ENCODE data around the gene WFDC11.

Gene WFDC11

GRCh38 chr20:45629496-45630100 lies 40.4 kb downstream of the WFDC11 start, which contains the start of gene WFDC10A:
Gene WFDC10A (plus strand): TSS chr20:45629739. CDS start chr20:45629814, 75 bp downstream.
- Histone ChIP-seq H3K36me3 (ENCODE audit: control insufficient read depth, insufficient read depth, low read length) (no peaks in the 10 kb centered on the region), H3K27me3 (replicated peaks; ENCODE audit: control insufficient read depth, insufficient read depth, low read length) (no peaks in the 10 kb centered on the region; the same call in 1 of the 2 replicates), H3K4me3 (replicated peaks; ENCODE audit: low read depth, low read length) (no peak within 1 kb of the TSS)
- peak; percentile 87 for TF ChIP-seq CTCF (IDR thresholded peaks at IDR 0.05; ENCODE audit: insufficient read depth, low read length, poor library complexity, severe bottlenecking)
- DNase-seq (ENCODE audit: extremely low read depth, insufficient read length): no peak

- TF ChIP-seq CTCF (IDR thresholded peaks at IDR 0.05; ENCODE audit: insufficient read depth, low read length, poor library complexity, severe bottlenecking): no peak
- Histone ChIP-seq H3K36me3 (ENCODE audit: control insufficient read depth, insufficient read depth, low read length) (no peaks in the 10 kb centered on the region), H3K4me3 (replicated peaks; ENCODE audit: low read depth, low read length) (no peak overlapping the region), H3K27me3 (replicated peaks; ENCODE audit: control insufficient read depth, insufficient read depth, low read length) (no peaks in the 10 kb centered on the region; the same call in 1 of the 2 replicates)
- no peak for DNase-seq (ENCODE audit: extremely low read depth, insufficient read length)
Observed at GRCh38 chr20:45626540-45626939, 43.5 kb downstream of the WFDC11 start.

- Histone ChIP-seq H3K4me3 (replicated peaks; ENCODE audit: low read depth, low read length) (no peak overlapping the region), H3K36me3 (ENCODE audit: control insufficient read depth, insufficient read depth, low read length) (no peaks in the 10 kb centered on the region), H3K27me3 (replicated peaks; ENCODE audit: control insufficient read depth, insufficient read depth, low read length) (no peaks in the 10 kb centered on the region)
- TF ChIP-seq CTCF (IDR thresholded peaks at IDR 0.05; ENCODE audit: insufficient read depth, low read length, poor library complexity, severe bottlenecking): no peak
- DNase-seq (ENCODE audit: extremely low read depth, insufficient read length): no peak
Observed at GRCh38 chr20:45621593-45621992, 48.4 kb downstream of the WFDC11 start.

- Histone ChIP-seq H3K36me3 (ENCODE audit: control insufficient read depth, insufficient read depth, low read length) (no peaks in the 10 kb centered on the region), H3K4me3 (replicated peaks; ENCODE audit: low read depth, low read length) (no peak overlapping the region), H3K27me3 (replicated peaks; ENCODE audit: control insufficient read depth, insufficient read depth, low read length) (no peaks in the 10 kb centered on the region)
- DNase-seq (ENCODE audit: extremely low read depth, insufficient read length): no peak
- TF ChIP-seq CTCF (IDR thresholded peaks at IDR 0.05; ENCODE audit: insufficient read depth, low read length, poor library complexity, severe bottlenecking): no peak
Observed at GRCh38 chr20:45617591-45617990, 52.4 kb downstream of the WFDC11 start.

- H3K27me3 ChIP-seq (replicated peaks; ENCODE audit: control insufficient read depth, insufficient read depth, low read length): no peaks in the 10 kb centered on the region; the same call in 1 of the 2 replicates
- DNase-seq (ENCODE audit: extremely low read depth, insufficient read length): no peak
- TF ChIP-seq CTCF (IDR thresholded peaks at IDR 0.05; ENCODE audit: insufficient read depth, low read length, poor library complexity, severe bottlenecking): no peak
- H3K36me3 ChIP-seq (ENCODE audit: control insufficient read depth, insufficient read depth, low read length): no peaks in the 10 kb centered on the region
- H3K4me3 ChIP-seq (replicated peaks; ENCODE audit: low read depth, low read length): no peak overlapping the region
Observed at GRCh38 chr20:45612314-45612713, 57.7 kb downstream of the WFDC11 start.

- no peak for TF ChIP-seq CTCF (IDR thresholded peaks at IDR 0.05; ENCODE audit: insufficient read depth, low read length, poor library complexity, severe bottlenecking)
- Histone ChIP-seq H3K36me3 (ENCODE audit: control insufficient read depth, insufficient read depth, low read length) (no peaks in the 10 kb centered on the region), H3K27me3 (replicated peaks; ENCODE audit: control insufficient read depth, insufficient read depth, low read length) (no peaks in the 10 kb centered on the region; the same call in 1 of the 2 replicates), H3K4me3 (replicated peaks; ENCODE audit: low read depth, low read length) (no peak overlapping the region)
- no peak for DNase-seq (ENCODE audit: extremely low read depth, insufficient read length)
Observed at GRCh38 chr20:45611054-45611453, 59.0 kb downstream of the WFDC11 start.
